Activated CD8-positive, alpha-beta T cell treated with anti-CD3 and anti-CD28 coated beads for 36 hours (primary cell): Measurements from ENCODE around the gene TGM4. TPM values are rescaled to one million over a fixed set of nuclear protein-coding genes. Genes with fewer than 3 reads are reported as not detected.

ENCODE experiments used
- ATAC-seq: fragments of 200-7000 bp; cut with Tn5 transposase; one replicate; pipeline ENCODE4 v1.10.0; 2021; ENCODE audit warnings: mild to moderate bottlenecking, moderate library complexity
- CTCF ChIA-PET: fragments of 350-600 bp; sonication (Branson Sonifier 250); formaldehyde crosslinking; loops from one replicate; lab custom pipeline; 2021; ENCODE audit warnings: antibody characterized with exemption; lab: Charles Lee
- POLR2A ChIA-PET: fragments of 350-600 bp; sonication (Branson Sonifier 250); formaldehyde crosslinking; loops from one replicate; lab custom pipeline; 2021; ENCODE audit warnings: antibody characterized with exemption; lab: Charles Lee
- DNase-seq: peaks from one replicate; pipeline ENCODE4 v3.0.0-alpha.2; 2020
- H3K27ac Mint-ChIP-seq: one replicate; pipeline ENCODE4 v1.8.0; 2021; ENCODE audit warnings: mild to moderate bottlenecking, mixed read lengths
- H3K27me3 Mint-ChIP-seq: one replicate; pipeline ENCODE4 v1.8.0; 2021; ENCODE audit warnings: mixed read lengths
- H3K36me3 Mint-ChIP-seq: one replicate; pipeline ENCODE4 v1.8.0; 2021; ENCODE audit warnings: low read depth, mixed read lengths
- H3K4me1 Mint-ChIP-seq: one replicate; pipeline ENCODE4 v1.8.0; 2021; ENCODE audit warnings: low read depth, mixed read lengths
- H3K4me3 Mint-ChIP-seq: one replicate; pipeline ENCODE4 v1.8.0; 2021; ENCODE audit warnings: mild to moderate bottlenecking, moderate library complexity, mixed read lengths
- H3K9me3 Mint-ChIP-seq: one replicate; pipeline ENCODE4 v1.8.0; 2021; ENCODE audit warnings: mixed read lengths
- CTCF ChIP-seq: fragments of 200-600 bp; IDR thresholded peaks from one replicate; pipeline ENCODE4 v1.8.0; 2022; ENCODE audit warnings: antibody characterized with exemption, mild to moderate bottlenecking
- intact Hi-C: fragments of 100-400 bp; cut with micrococcal nuclease; formaldehyde crosslinking; loops from one replicate; pipeline ENCODE4 v1.10.0; 2022
- total RNA-seq, 2 experiments: library from RNA; stranded (reverse); gene quantifications; one replicate each; pipeline ENCODE4 v1.2.3, GENCODE V29; 2021

TGM4 gene
- total RNA-seq, 2 experiments from 2014 or later = not detected

- ChIA-PET POLR2A (no interaction called here), CTCF (no interaction called here)
- no peak for ATAC-seq
- no peaks in the 10 kb centered on the region for H3K27me3 Mint-ChIP-seq
- DNase-seq = no peak
- no peak for TF ChIP-seq CTCF
- intact Hi-C loops = no loop called here
- no peak overlapping the region for H3K4me3 Mint-ChIP-seq
- no peaks in the 10 kb centered on the region for H3K36me3 Mint-ChIP-seq
- no peaks in the 10 kb centered on the region for H3K9me3 Mint-ChIP-seq
- no peak overlapping the region for H3K27ac Mint-ChIP-seq
- H3K4me1 Mint-ChIP-seq = no peaks in the 10 kb centered on the region
These were observed 43.7 kb downstream of the TGM4 start for GRCh38 chr3:44918087-44918486.

GRCh38 chr3:44918581-44918980 lies 44.2 kb downstream of the TGM4 start:
- intact Hi-C loops = no loop called here
- Mint-ChIP-seq H3K4me1 (no peaks in the 10 kb centered on the region), H3K27ac (no peak overlapping the region), H3K4me3 (no peak overlapping the region), H3K36me3 (no peaks in the 10 kb centered on the region), H3K27me3 (no peaks in the 10 kb centered on the region), H3K9me3 (no peaks in the 10 kb centered on the region)
- no peak for TF ChIP-seq CTCF
- POLR2A ChIA-PET = no interaction called here
- ATAC-seq (no peak), DNase-seq (no peak)
- CTCF ChIA-PET = no interaction called here

- ChIA-PET POLR2A (no interaction called here), CTCF (no interaction called here)
- Mint-ChIP-seq H3K4me1 (no peaks in the 10 kb centered on the region), H3K27ac (no peak overlapping the region), H3K9me3 (no peaks in the 10 kb centered on the region), H3K27me3 (no peaks in the 10 kb centered on the region), H3K4me3 (no peak overlapping the region), H3K36me3 (no peaks in the 10 kb centered on the region)
- ATAC-seq = no peak
- DNase-seq = no peak
- intact Hi-C loops = no loop called here
- TF ChIP-seq CTCF = no peak
These were observed 45.7 kb downstream of the TGM4 start for GRCh38 chr3:44920081-44920480.

GRCh38 chr3:44923632-44924456 lies 49.4 kb downstream of the TGM4 start:
- TF ChIP-seq CTCF = no peak
- ChIA-PET CTCF (interaction anchor here (1.2 to 3.4 kb wide), 2 partner anchors 10 to 391 kb away, joined by 5 to 18 read pairs; no protein-coding TSS in a partner anchor), POLR2A (interaction anchor here (1.1 kb wide), 1 partner anchor 44 kb away, joined by 3 read pairs; no protein-coding TSS in a partner anchor)
- H3K27me3 Mint-ChIP-seq = no peaks in the 10 kb centered on the region
- DNase-seq = no peak
- no peak overlapping the region for H3K4me3 Mint-ChIP-seq
- intact Hi-C loops = no loop called here
- H3K9me3 Mint-ChIP-seq = no peaks in the 10 kb centered on the region
- H3K4me1 Mint-ChIP-seq = no peaks in the 10 kb centered on the region
- no peak overlapping the region for H3K27ac Mint-ChIP-seq
- ATAC-seq = no peak
- H3K36me3 Mint-ChIP-seq = peaks cover 14% of the 10 kb centered on the region

DNA sequence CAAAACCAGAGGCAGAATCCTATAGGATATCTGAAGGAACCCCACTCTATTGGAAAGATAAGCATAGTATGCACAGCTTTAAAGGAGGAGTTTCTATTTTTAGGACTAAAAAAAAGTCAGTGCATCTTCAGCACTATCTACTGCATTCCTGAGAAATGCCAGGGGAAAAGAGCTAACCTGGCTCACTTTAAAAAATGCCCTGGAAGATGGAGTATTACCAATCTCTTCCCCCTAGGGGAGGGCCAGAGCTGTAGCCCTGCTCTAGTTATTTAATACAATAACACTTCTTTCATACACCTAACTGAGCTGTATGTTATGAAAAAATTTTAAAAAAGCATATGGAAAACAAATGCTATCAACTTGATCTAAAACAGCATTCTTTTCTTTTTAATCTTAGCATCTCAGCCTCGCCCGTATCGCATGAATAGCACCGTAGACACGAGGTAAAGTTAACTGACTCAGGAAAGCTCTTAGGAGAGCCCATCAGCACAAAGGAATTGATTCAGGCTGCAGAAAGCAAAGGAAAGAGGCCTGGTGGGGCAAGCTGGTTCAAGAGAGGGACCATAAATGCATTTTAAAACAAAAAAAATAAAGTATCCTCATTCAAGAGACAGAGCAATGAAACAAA lies 50.2 kb downstream of the TGM4 start:
- Mint-ChIP-seq H3K9me3 (no peaks in the 10 kb centered on the region), H3K4me1 (no peaks in the 10 kb centered on the region), H3K36me3 (peaks cover 14% of the 10 kb centered on the region), H3K27ac (no peak overlapping the region), H3K27me3 (no peaks in the 10 kb centered on the region), H3K4me3 (no peak overlapping the region)
- intact Hi-C loops = no loop called here
- ChIA-PET POLR2A (interaction anchor here (1.1 kb wide), 1 partner anchor 45 kb away, joined by 3 read pairs; no protein-coding TSS in a partner anchor), CTCF (interaction anchor here (1.2 to 3.4 kb wide), 2 partner anchors 11 to 392 kb away, joined by 5 to 18 read pairs; no protein-coding TSS in a partner anchor)
- no peak for TF ChIP-seq CTCF
- DNase-seq = no peak
- no peak for ATAC-seq
